ENCODE measurements around the gene DMXL1. TPM values are rescaled to one million over a fixed set of nuclear protein-coding genes. Genes with fewer than 3 reads are reported as not detected.

The DMXL1 gene, protein sequence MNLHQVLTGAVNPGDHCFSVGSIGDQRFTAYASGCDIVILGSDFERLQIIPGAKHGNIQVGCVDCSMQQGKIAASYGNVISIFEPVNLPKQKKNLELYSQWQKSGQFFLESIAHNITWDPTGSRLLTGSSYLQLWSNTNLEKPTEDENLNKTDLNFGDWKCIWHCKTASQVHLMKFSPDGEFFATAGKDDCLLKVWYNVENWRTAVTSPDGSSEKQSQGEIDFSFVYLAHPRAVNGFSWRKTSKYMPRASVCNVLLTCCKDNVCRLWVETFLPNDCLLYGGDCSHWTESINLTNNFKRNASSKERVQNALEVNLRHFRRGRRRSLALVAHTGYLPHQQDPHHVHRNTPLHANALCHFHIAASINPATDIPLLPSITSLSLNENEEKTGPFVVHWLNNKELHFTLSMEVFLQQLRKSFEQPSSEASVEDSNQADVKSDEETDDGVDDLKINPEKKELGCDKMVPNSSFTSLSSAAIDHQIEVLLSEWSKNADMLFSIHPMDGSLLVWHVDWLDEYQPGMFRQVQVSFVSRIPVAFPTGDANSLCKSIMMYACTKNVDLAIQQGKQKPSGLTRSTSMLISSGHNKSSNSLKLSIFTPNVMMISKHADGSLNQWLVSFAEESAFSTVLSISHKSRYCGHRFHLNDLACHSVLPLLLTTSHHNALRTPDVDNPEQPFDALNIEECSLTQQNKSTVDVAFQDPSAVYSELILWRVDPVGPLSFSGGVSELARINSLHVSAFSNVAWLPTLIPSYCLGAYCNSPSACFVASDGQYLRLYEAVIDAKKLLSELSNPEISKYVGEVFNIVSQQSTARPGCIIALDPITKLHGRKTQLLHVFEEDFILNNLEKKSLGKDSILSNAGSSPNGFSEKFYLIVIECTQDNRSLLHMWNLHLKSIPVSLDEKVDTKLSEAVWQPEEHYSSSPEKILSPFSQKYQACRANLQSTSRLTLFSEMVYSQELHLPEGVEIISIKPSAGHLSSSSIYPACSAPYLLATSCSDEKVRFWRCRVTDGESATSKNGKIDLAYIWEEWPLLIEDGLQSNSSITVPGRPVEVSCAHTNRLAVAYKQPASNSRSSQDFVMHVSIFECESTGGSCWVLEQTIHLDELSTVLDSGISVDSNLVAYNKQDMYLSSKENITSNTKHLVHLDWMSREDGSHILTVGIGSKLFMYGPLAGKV (N-terminal part only)
- 47.0 and 72.5 TPM in 2 replicates for total RNA-seq

DNA sequence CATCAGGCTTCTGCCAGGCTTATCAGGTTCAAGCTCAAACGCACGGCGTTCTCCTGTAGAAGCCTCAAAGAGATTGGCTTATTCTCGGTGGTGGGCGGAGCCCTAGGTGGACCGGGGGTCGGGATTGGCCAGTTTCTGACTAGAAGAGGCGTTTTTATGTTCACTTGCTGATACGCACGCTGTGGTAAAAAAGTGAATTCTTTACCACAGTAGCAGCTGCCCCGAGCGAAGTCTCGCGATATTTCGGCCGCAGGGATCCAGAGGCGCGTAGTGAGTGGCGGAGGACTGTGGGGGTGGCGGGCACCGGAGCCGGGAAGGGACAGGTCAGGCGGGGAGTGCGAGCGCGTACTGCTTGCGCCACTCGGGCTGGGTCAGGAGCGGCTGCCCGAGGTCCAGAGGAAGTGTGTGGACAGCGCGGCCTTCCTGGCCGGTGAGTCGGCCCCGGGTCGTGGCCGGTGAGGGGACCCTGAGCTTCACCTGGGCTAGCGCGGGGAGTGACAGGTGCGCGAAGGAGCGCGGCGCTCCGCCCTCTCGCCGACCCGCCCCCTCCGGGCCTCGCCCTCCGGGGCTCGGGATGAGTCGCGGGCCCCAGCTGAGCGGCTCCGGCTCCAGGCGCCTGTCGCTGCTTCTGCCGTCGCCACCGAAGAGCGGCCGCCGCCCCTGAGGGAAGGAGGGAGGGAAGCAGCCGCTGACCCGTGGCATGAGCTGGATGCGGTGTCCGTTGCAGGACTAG is at the start of gene DMXL1:
Gene DMXL1 (plus strand): TSS at position 260 of the 733 bp plus-strand sequence. CDS start 483 bp downstream, outside the sequence.

Small RNA genes within 50 kb of the gene (small RNA-seq; reads per million reads assigned to genes)
- gene LAMTOR3P2 (not detected), gene MIR5706 (not detected), gene RNU6-701P (not detected)

Other genes starting within 250 kb of the DMXL1 start
- gene DTWD2, start 82.5 kb upstream of the DMXL1 start, total RNA-seq = 9.0 and 9.4 TPM in 2 replicates